ENCODE data around the gene APC2.
"Not testable (repeated sequence)": the region's sequence is repeated elsewhere in the genome, so short reads cannot be mapped to it uniquely, and the experiment has no call there.

- TF ChIP-seq, protein P1, sequence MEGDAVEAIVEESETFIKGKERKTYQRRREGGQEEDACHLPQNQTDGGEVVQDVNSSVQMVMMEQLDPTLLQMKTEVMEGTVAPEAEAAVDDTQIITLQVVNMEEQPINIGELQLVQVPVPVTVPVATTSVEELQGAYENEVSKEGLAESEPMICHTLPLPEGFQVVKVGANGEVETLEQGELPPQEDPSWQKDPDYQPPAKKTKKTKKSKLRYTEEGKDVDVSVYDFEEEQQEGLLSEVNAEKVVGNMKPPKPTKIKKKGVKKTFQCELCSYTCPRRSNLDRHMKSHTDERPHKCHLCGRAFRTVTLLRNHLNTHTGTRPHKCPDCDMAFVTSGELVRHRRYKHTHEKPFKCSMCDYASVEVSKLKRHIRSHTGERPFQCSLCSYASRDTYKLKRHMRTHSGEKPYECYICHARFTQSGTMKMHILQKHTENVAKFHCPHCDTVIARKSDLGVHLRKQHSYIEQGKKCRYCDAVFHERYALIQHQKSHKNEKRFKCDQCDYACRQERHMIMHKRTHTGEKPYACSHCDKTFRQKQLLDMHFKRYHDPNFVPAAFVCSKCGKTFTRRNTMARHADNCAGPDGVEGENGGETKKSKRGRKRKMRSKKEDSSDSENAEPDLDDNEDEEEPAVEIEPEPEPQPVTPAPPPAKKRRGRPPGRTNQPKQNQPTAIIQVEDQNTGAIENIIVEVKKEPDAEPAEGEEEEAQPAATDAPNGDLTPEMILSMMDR (IDR thresholded peaks at IDR 0.05) = not testable (repeated sequence)
- TF ChIP-seq POLR2A (IDR thresholded peaks at IDR 0.05) = not testable (repeated sequence)
Measured at GRCh38 chr19:1499231-1499630, 49.3 kb downstream of the APC2 start.

Data from sigmoid colon (tissue), 3 donors.